Urinary bladder (tissue), 4 donors: ENCODE results near the gene SUFU. TPM values are rescaled to one million over a fixed set of nuclear protein-coding genes. Genes with fewer than 3 reads are reported as not detected.
"Not testable (repeated sequence)": the region's sequence is repeated elsewhere in the genome, so short reads cannot be mapped to it uniquely, and the experiment has no call there.

Source experiments
- DNase-seq: peaks from one replicate; pipeline ENCODE4 v3.0.0-alpha.2; 2015; ENCODE audit errors: extremely low spot score
- H3K27ac ChIP-seq: one replicate; pipeline ENCODE4 v1.5.1; 2013; ENCODE audit warnings: low read depth, mild to moderate bottlenecking, moderate library complexity
- H3K36me3 ChIP-seq: one replicate; pipeline ENCODE4 v1.6.1; 2013; ENCODE audit warnings: mild to moderate bottlenecking, moderate library complexity; ENCODE audit not compliant: insufficient read depth
- H3K4me1 ChIP-seq: one replicate; pipeline ENCODE4 v1.6.1; 2013; ENCODE audit warnings: mild to moderate bottlenecking, moderate library complexity; ENCODE audit not compliant: insufficient read depth
- H3K4me3 ChIP-seq: one replicate; pipeline ENCODE4 v1.5.1; 2013; ENCODE audit warnings: low read depth, low read length
- WGBS: extraction: QIAGEN DNeasy Blood & Tissue Kit; methylation state at CpG from one replicate; pipeline ENCODE4 v1.1.7; 2013; 5-methylcytosine and 5-hydroxymethylcytosine counted together
- polyA plus RNA-seq: library from polyadenylated mRNA; stranded (reverse); fragments of 200-250 nt; gene quantifications from one replicate; pipeline ENCODE4 v1.2.3, GENCODE V29; 2013
- total RNA-seq: library from RNA; depleted of rRNA; stranded (reverse); fragments of >200 nt; gene quantifications from one replicate; pipeline ENCODE4 v1.2.3, GENCODE V29; 2014
- donor health status: healthy with polysubstance abuse.
- donor health status: healthy.

The SUFU gene
- total and polyA plus RNA-seq, 2 donors, result 8.1 to 11.2 TPM

DNA sequence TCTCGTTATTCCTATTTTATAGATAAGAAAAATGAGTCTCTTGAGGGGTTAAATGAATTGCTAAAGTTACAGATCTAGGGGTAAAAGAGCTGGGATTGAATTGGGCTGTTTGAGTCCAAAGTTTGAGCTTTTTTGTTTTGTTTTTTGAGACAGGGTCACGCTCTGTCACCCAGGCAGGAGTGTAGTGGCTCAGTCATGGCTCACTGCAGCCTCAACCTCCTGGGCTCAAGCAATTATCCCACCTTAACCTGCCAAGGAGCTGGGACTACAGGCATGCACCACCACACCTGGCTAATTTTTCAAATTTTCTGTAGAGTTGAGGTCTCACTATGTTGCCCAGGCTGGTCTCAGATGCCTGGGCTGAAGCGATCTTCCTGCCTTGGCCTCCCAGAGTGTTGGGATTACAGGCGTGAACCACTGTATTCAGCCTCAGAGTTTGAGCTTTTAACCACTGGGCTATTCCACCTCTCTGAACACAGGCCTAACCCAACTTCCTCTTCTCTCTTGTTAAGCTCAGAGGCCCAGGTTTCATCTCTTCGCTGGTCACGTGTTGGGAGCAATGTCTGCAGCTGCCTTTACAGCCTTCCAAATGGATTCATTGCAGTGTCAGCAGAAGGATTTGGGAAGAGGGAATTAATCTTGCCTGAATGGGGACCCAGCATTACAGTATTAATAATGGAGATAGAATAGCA, 8.0 kb downstream of the SUFU start:
- no peak overlapping the region for H3K4me3 ChIP-seq
- no peak overlapping the region for H3K27ac ChIP-seq
- WGBS, result 83% methylated on average over 6 of the region's 6 CpGs
- H3K4me1 ChIP-seq, result no peaks in the 10 kb centered on the region
- DNase-seq, result no peak
- no peaks in the 10 kb centered on the region for H3K36me3 ChIP-seq

DNA sequence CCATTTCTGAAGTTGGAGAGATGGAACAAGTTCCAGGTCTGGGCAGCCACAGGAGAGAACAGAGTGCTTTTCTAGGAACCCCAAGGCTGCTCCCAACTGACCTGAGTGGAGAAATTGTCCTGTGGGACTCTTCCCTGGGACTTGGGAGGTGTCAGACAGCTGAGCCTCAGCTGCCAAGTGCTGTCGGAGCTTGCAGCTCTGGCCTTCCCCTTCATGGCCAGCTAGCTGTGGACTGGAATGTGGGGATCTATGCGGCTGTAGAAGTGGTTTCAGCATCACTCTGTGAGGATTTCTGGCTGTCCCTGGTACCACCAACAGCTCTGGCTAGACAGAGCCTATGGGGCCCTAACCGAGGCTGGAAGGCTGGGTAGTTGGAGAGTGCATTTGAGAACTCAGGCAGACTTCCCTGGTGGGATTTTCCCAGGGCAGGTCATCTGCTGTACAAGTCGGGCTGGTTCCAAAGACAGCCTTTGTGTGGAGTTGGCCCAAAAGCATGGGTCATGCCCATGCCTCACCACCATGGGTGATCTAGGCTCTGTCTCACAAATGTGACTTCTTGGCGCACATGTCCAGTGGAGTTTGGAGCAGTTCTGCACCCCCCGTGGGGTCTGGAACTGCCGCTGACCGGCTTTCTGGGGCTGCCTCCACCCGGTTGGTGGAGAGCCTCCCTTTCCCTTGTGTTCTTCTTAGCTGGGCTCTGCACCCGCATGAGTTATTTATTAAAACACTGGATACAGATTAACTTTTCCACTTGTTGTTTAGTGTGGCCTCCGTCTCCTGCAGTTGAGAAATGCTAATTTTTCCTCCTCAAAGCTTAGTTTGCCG, 10.9 kb downstream of the SUFU start:
- H3K4me3 ChIP-seq, result no peak overlapping the region

DNA sequence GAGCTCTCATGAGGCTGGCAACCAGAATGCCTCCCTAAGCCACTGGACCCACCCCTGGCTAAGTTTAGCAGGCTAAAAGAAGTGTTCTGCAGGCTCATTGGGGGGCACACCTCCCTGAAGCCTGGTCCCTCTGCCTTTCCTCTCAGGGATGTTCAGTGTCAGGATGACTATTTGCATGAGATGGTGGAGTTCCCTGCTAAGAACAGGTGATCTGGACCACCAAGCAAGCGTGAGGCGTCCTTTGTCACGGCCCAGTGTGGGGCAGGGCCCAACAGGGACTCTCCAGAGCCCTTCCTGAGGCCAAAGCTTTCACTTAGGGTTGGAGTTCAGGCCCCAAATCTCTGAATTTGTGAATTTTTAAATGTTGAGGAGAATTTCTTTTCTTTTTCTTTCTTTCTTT, 12.0 kb downstream of the SUFU start:
- no peak overlapping the region for H3K4me3 ChIP-seq
- no peak overlapping the region for H3K27ac ChIP-seq
- no peak for DNase-seq
- no peaks in the 10 kb centered on the region for H3K36me3 ChIP-seq
- H3K4me1 ChIP-seq, result no peaks in the 10 kb centered on the region
- 98% methylated on average over 3 of the region's 3 CpGs for WGBS

More for the DNA sequence above, 10.9 kb downstream of the SUFU start:
- 85% methylated on average over 12 of the region's 12 CpGs for WGBS
- no peak for DNase-seq
- no peak overlapping the region for H3K27ac ChIP-seq
- no peaks in the 10 kb centered on the region for H3K36me3 ChIP-seq
- no peaks in the 10 kb centered on the region for H3K4me1 ChIP-seq

DNA sequence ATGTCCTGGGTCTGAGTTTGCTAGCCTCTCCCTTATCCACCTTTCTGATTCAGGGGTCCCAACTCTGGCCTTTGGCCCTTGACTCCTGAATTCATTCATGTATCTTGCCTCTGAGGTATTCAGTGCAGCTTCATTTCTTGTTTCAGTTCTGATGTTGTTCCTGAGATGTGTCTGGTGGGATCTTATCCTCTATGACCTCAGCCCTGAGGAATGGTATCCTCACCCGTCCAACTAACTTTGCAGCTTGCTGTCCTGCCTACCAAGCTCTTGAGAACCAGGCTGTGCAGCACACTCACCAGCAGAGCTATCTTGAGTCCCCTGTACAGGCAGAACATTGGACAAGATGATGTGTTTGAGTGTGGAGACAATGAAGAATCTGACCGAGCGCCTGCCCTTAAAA, 13.8 kb downstream of the SUFU start:
- 65% methylated on average over 3 of the region's 3 CpGs for WGBS
- no peak for DNase-seq
- Histone ChIP-seq H3K4me3 (no peak overlapping the region), H3K27ac (no peak overlapping the region), H3K4me1 (no peaks in the 10 kb centered on the region), H3K36me3 (no peaks in the 10 kb centered on the region)

DNA sequence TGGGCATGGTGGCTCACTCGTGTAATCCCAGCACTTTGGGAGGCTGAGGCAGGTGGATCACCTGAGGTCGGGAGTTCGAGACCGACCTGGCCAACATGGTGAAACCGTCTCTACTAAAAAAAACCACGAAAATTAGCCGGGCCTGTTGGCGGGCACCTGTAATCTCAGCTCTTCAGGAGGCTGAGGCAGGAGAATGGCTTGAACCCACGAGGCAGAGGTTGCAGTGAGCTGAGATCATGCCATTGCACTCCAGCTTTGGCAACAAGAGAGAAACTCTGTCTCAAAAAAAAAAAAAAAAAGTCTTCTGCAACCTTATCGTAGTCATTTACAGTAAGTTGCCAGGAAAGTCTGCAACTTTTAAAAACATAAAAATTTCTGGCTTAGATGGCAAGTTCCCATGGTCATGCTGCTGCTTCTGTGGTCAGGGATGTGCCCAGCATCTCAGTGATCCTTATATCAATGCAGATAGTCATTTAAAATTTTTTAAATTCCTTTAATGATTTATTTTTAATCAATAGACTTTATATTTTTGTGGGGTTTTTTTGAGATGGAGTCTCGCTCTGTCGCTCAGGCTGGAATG, 15.6 kb downstream of the SUFU start:
- DNase-seq, result no peak
- Histone ChIP-seq H3K4me1 (no peaks in the 10 kb centered on the region), H3K27ac (no peak overlapping the region), H3K36me3 (no peaks in the 10 kb centered on the region), H3K4me3 (no peak overlapping the region)
- 87% methylated on average over 12 of the region's 12 CpGs for WGBS

DNA sequence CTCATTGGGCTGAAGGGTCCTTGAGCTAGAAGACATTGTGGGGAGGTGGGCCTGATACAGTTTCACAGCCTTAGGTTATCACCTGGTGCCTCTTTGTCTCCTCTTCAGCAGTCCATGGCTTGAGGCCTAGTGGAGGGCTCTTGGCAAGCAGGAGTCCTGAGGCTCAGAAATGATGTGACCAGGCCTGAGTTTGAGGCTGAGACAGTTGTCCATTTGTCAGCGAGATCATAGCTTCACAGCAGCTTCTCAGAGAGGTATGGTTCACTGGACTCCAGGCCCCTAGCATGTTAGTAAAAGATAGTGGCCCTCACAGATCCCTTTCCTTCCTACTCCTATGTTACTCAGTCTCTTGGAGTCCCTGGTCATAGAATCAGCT, 19.1 kb downstream of the SUFU start:
- Histone ChIP-seq H3K36me3 (no peaks in the 10 kb centered on the region), H3K4me3 (no peak overlapping the region), H3K4me1 (no peaks in the 10 kb centered on the region), H3K27ac (no peak overlapping the region)
- 100% methylated on average over 1 of the region's 1 CpG for WGBS
- no peak for DNase-seq

DNA sequence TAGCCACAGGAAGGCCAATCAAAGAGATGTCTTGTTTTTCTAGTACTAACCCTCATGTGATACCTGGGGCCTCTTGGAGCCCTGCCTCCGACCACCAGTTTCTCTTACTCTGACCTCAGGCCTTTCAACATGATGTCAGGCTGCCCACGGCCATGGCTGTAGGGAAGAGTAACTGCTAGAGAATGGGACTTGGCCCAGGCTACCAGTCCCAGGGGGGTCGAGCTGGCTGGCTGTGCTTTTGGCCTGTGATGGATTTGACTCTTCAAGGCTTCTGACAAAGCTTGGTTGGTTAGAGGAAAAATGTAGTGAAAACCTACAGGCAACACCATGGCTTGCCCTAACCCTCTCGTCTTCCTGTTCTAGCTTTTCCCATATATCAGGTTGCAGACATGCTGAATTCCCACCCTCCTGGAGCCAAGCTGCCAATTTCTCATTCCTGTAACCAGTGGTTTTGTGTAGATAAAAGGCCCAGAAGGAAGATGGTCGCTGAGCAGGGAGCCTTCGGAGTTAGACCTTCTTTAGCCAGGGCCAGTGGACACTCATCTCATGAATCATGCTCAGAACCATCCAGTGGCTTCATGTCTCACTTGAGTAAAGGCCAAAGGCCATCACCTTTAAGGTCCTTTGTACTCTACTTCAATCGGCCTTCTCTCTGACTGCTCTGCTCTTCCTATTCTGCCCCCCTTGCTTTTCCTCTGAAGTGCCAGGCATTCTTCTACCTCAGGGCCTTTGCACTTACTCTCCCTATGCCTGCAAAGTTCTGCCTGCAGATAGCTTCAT, 19.7 kb downstream of the SUFU start:
- Histone ChIP-seq H3K36me3 (no peaks in the 10 kb centered on the region), H3K4me1 (no peaks in the 10 kb centered on the region), H3K4me3 (no peak overlapping the region), H3K27ac (no peak overlapping the region)
- WGBS, result 77% methylated on average over 7 of the region's 7 CpGs
- DNase-seq, result no peak

DNA sequence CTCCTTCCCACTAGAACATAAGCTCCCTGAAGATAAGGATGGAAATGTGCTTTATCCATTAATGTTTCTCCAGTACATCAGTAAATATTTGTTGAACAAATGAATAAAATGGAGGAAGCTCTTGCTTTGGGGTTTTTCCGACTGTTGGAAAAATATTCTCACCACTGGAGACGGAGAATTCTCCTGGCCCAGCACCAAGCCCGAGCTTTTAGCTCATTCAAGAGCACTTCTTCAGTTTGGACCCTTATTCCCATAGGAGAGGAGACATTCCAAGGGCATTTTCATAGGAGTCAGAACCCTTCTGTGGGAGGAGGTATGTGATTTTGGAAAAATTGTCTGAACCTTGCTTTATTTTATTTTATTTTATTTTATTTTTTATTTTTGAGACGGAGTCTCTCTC, 21.0 kb downstream of the SUFU start:
- no peak for DNase-seq
- no peak overlapping the region for H3K27ac ChIP-seq
- H3K4me3 ChIP-seq, result no peak overlapping the region
- H3K36me3 ChIP-seq, result no peaks in the 10 kb centered on the region
- H3K4me1 ChIP-seq, result no peaks in the 10 kb centered on the region
- 82% methylated on average over 4 of the region's 4 CpGs for WGBS

DNA sequence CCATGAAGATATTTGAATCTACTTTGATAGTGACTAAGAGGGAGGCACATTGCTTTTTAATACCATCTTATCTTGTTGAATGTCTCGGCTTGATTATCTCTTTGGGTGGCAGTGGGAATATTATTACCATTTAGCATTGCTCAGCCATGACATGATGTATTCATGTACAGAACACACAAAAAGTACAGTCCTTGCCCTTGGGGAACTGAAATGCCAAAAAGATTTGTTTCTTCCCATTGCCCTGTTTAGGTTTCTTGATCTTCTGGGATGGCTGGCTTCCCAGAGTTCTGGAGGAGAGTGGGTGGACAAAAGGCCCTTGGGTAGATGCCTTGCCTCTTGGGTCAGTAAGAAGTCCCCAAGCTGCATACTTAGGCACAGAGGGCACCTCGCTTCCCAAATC, 23.8 kb downstream of the SUFU start:
- Histone ChIP-seq H3K4me3 (no peak overlapping the region), H3K36me3 (no peaks in the 10 kb centered on the region), H3K4me1 (no peaks in the 10 kb centered on the region), H3K27ac (no peak overlapping the region)
- no peak for DNase-seq
- WGBS, result 81% methylated on average over 2 of the region's 2 CpGs

DNA sequence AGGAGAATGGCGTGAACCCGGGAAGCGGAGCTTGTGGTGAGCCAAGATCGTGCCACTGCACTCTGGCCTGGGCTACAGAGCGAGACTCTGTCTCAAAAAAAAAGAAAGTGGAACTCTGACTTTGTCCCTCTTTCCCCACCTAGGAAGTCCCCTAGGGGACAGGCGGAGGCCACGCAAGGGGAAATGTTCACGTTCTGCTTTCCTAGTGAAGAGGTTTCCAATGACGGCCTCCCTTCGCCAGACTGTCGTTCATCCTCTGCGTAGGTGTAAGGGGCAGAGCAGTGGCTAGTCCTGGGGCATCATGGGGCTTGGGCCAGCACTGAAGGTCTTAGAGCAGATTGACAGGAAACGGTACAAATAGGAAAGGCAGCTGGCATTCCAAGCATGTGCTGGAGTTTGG, 30.6 kb downstream of the SUFU start:
- no peaks in the 10 kb centered on the region for H3K36me3 ChIP-seq
- no peak for DNase-seq
- no peak overlapping the region for H3K27ac ChIP-seq
- 91% methylated on average over 13 of the region's 13 CpGs for WGBS
- no peaks in the 10 kb centered on the region for H3K4me1 ChIP-seq
- no peak overlapping the region for H3K4me3 ChIP-seq

DNA sequence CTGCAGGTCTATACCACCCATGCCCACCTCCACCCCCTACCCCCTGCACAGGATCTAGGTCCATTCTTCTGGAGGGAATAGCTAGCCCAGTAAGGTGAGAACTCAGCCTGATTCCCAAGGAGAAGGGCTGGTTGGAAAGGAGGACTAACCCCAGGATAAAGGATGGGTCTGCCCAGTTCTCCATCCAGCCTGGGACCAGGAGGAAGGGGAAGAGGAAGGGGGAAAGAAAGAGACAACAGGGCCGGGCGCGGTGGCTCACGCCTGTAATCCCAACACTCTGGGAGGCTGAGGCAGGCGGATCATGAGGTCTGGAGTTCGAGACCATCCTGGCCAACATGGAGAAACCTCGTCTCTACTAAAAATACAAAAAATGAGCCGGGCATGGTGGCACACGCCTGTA, 31.2 kb downstream of the SUFU start:
- not testable (repeated sequence) for H3K27ac ChIP-seq, H3K4me1 ChIP-seq, DNase-seq, H3K36me3 ChIP-seq, H3K4me3 ChIP-seq
- 96% methylated on average over 9 of the region's 9 CpGs for WGBS

DNA sequence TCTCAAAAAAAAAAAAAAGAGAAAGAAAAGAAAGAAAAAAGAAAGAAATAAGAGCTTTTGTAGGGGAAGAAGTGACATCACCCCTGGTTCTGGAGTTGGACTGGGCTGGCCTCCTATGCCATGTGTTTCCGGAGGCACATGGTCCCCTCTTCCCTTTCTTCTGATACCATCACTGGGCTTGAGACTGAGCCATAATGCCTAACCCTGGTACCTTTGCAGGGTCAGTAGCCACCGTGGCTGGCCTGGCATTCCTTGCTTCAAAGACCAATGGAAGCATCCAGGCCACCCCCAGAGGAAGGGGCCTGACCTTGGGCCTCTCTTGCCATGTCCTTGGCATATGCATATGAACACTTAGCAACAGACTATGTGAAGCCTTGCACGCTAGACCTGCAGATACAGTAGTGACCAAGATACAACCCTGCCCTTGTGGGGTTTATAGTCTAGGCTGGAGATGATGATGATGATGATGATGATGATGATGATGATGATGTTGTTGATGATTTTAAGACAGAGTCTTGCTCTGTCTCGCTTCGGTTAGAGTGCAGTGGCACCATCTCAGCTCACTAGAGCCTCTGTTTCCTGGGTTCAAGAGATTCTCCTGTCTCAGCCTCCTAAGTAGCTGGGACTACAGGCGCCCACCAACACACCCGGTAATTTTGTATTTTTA, 31.8 kb downstream of the SUFU start:
- Histone ChIP-seq H3K27ac (no peak overlapping the region), H3K4me3 (no peak overlapping the region), H3K4me1 (peaks cover 1% of the 10 kb centered on the region), H3K36me3 (no peaks in the 10 kb centered on the region)
- 94% methylated on average over 7 of the region's 7 CpGs for WGBS
- no peak for DNase-seq

DNA sequence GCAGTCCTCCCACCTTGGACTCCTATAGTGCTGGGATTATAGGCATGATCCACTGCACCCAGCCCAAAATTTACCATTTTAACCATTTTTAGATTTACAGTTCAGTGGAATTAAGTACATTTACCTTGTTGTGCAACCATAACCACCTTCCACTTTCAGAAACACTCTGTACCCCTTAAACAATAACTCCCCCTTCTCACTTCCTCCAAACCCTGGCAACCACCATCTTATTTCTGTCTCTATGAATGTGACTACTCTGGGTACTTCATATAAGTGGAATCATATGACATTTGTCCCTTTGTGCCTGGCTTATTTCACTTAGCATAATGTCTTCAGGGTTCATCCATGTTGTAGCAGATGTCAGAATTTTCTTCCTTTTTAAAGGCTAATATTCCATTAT, 33.6 kb downstream of the SUFU start:
- no peak for DNase-seq
- no peak overlapping the region for H3K4me3 ChIP-seq
- H3K4me1 ChIP-seq, result peaks cover 1% of the 10 kb centered on the region
- H3K36me3 ChIP-seq, result no peaks in the 10 kb centered on the region
- no peak overlapping the region for H3K27ac ChIP-seq
